Kidney epithelial cell (primary cell): ENCODE data around the gene SULT2B1. TPM values are rescaled to one million over a fixed set of nuclear protein-coding genes. Genes with fewer than 3 reads are reported as not detected.

Experiments used
- DNase-seq: peaks from one replicate; pipeline ENCODE4 v3.0.0-alpha.2; 2010; ENCODE audit warnings: low read depth
- H3K27me3 ChIP-seq: 2 replicates; pipeline ENCODE4 v1.6.0; 2011; ENCODE audit warnings: low read length; ENCODE audit not compliant: control insufficient read depth, insufficient read depth
- H3K36me3 ChIP-seq: 2 replicates; pipeline ENCODE4 v1.5.1; 2011; ENCODE audit warnings: low read length; ENCODE audit not compliant: control insufficient read depth, insufficient read depth
- H3K4me3 ChIP-seq: 2 replicates; pipeline ENCODE4 v1.5.1; 2011; ENCODE audit warnings: low read depth, mild to moderate bottlenecking, control low read depth, low read length
- CTCF ChIP-seq: IDR thresholded peaks from 2 replicates; pipeline ENCODE4 v1.5.1; 2011; ENCODE audit warnings: mild to moderate bottlenecking, moderate library complexity, low read length, control low read depth, inconsistent platforms; ENCODE audit not compliant: insufficient read depth, poor library complexity, severe bottlenecking
- total RNA-seq: library from RNA; depleted of rRNA; stranded (reverse); fragments of >200 nt; gene quantifications from 2 replicates; pipeline ENCODE4 v1.2.3, GENCODE V29; 2015

The SULT2B1 gene
- total RNA-seq, 1 donor from 2014 or later = 0.50 TPM

- TF ChIP-seq CTCF = no peak
- Histone ChIP-seq H3K4me3 (no peak overlapping the region), H3K36me3 (no peaks in the 10 kb centered on the region), H3K27me3 (peaks cover 38% of the 10 kb centered on the region)
- no peak for DNase-seq
These were observed 42.3 kb upstream of the SULT2B1 start for GRCh38 chr19:48509467-48510194.

- DNase-seq = no peak
- no peak overlapping the region for H3K4me3 ChIP-seq
- H3K36me3 ChIP-seq = no peaks in the 10 kb centered on the region
- no peak for TF ChIP-seq CTCF
- H3K27me3 ChIP-seq = peaks cover 38% of the 10 kb centered on the region
These were observed 41.3 kb upstream of the SULT2B1 start for GRCh38 chr19:48510421-48511268.

- Histone ChIP-seq H3K27me3 (peaks cover 38% of the 10 kb centered on the region), H3K4me3 (no peak overlapping the region), H3K36me3 (no peaks in the 10 kb centered on the region)
- DNase-seq = no peak
- no peak for TF ChIP-seq CTCF
These were observed 40.6 kb upstream of the SULT2B1 start for GRCh38 chr19:48511321-48511731.

GRCh38 chr19:48511800-48512503 is 40.0 kb upstream of the SULT2B1 start, which contains the start of gene LMTK3:
TSS of gene LMTK3 (minus strand) at chr19:48511835. CDS start at chr19:48511576, 259 bp downstream.
- Histone ChIP-seq H3K4me3 (no peak within 1 kb of the TSS), H3K27me3 (peaks cover 38% of the 10 kb centered on the region)
- DNase-seq = no peak

More at GRCh38 chr19:48511800-48512503, 40.0 kb upstream of the SULT2B1 start, which contains the start of gene LMTK3:
- no peaks in the 10 kb centered on the region for H3K36me3 ChIP-seq
- no peak for TF ChIP-seq CTCF
